Myocyte (in vitro differentiated cells): ENCODE results near the gene LTB. TPM values are rescaled to one million over a fixed set of nuclear protein-coding genes. Genes with fewer than 3 reads are reported as not detected.

Source experiments
- DNase-seq: peaks from one replicate; pipeline ENCODE4 v3.0.0-alpha.2; 2012; ENCODE audit warnings: low read depth
- total RNA-seq: library from RNA; depleted of rRNA; stranded (reverse); fragments of >200 nt; gene quantifications from 2 replicates; pipeline ENCODE4 v1.2.3, GENCODE V29; 2014

LTB gene
- total RNA-seq, 1 donor from 2014 or later = 0.40 TPM

GRCh38 chr6:31556307-31556706 is 25.9 kb downstream of the LTB start:
- DNase-seq = no peak

- DNase-seq = peak; percentile 52
Measured at GRCh38 chr6:31551371-31551770, 30.9 kb downstream of the LTB start.

- no peak for DNase-seq
Measured at GRCh38 chr6:31548544-31548873, 33.7 kb downstream of the LTB start.

- DNase-seq = no peak
Measured at GRCh38 chr6:31547727-31548543, 34.3 kb downstream of the LTB start.

GRCh38 chr6:31546958-31547726 is 35.1 kb downstream of the LTB start, which contains the start of gene NFKBIL1:
TSS of gene NFKBIL1 (plus strand) at chr6:31547608. CDS start at chr6:31547695, 87 bp downstream.
- DNase-seq = peak; percentile 98

GRCh38 chr6:31546339-31546957 is 35.8 kb downstream of the LTB start, which contains the start of gene ATP6V1G2:
TSS of gene ATP6V1G2 (minus strand) at chr6:31546608. CDS start at chr6:31546559, 49 bp downstream.
- DNase-seq = peak; percentile 89

GRCh38 chr6:31545291-31545690 is 36.9 kb downstream of the LTB start:
- no peak for DNase-seq

- peak; percentile 71 for DNase-seq
Measured at GRCh38 chr6:31544676-31545075, 37.5 kb downstream of the LTB start.

GRCh38 chr6:31543639-31544038 is 38.6 kb downstream of the LTB start:
- DNase-seq = no peak

- peak; percentile 98 for DNase-seq
Measured at GRCh38 chr6:31541658-31542521, 40.3 kb downstream of the LTB start, which contains the start of gene DDX39B. TSS of gene DDX39B (minus strand) at chr6:31542003. CDS start at chr6:31540532, 1,471 bp downstream.

- peak; percentile 39 for DNase-seq
Measured at GRCh38 chr6:31541059-31541657, 41.1 kb downstream of the LTB start.

- DNase-seq = no peak
Measured at GRCh38 chr6:31540640-31541039, 41.6 kb downstream of the LTB start.

- no peak for DNase-seq
Measured at GRCh38 chr6:31538805-31539400, 43.3 kb downstream of the LTB start.

- no peak for DNase-seq
Measured at GRCh38 chr6:31535538-31536324, 46.5 kb downstream of the LTB start.

GRCh38 chr6:31534521-31535040 is 47.6 kb downstream of the LTB start:
- DNase-seq = no peak

GRCh38 chr6:31534011-31534410 is 48.2 kb downstream of the LTB start:
- DNase-seq = no peak

GRCh38 chr6:31533455-31533841 is 48.8 kb downstream of the LTB start:
- no peak for DNase-seq

- no peak for DNase-seq
Measured at GRCh38 chr6:31532644-31533454, 49.4 kb downstream of the LTB start.
